ENCODE data around the gene EID1.

Gene EID1

DNA sequence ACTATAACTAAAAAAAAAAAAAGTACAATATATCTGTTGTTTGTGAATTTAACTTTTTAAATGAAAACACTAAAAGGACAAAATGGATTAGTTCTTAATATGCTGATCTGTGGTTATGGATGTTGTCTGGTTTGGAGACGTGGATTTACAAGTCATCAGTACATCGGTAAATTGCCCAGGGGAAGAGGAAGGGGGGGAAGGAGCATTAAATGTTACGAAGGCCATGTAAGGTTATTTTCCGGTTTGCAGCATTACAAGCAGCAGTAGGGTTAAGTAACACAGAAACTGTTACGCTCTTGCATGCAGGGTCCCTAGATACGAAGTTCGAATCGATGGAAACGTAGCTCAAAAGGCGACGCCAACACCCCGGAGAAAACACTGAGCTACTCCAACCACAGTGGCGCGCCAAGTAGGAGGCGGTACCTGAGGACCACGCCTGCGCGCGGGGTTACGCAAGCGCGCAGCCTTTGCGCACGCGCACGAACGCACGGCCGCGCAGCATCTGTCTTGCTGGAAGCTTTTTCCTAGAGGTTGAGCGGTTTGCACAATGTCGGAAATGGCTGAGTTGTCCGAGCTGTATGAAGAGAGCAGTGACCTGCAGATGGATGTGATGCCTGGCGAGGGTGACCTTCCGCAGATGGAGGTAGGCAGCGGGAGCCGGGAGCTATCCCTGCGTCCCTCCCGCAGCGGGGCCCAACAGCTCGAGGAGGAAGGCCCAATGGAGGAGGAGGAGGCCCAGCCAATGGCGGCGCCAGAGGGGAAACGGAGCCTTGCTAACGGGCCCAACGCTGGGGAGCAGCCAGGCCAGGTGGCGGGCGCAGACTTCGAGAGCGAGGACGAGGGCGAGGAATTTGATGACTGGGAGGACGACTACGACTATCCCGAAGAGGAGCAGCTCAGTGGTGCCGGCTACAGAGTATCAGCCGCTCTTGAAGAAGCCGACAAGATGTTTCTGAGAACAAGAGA lies at the start of gene EID1 (continued):
- TF ChIP-seq ZNF366 (tag by site-specific recombination; conservative IDR thresholded peaks at IDR 0.05) (0 out of 2 replicates have a peak, but pooled peaks have one; percentile 26), ZNF2 (tag by site-specific recombination; IDR thresholded peaks at IDR 0.05) (peak; percentile 56), ZFHX2 (tag by site-specific recombination; conservative IDR thresholded peaks at IDR 0.05) (no peak), ZBTB17 (tag by site-specific recombination; IDR thresholded peaks at IDR 0.05) (peak; percentile 85), ZNF354C (tag by site-specific recombination; IDR thresholded peaks at IDR 0.05; ENCODE audit: borderline replicate concordance, low read depth) (no peak), ZNF335 (tag by site-specific recombination; conservative IDR thresholded peaks at IDR 0.05) (peak; percentile 93), ZXDB (tag by site-specific recombination; IDR thresholded peaks at IDR 0.05) (peak; percentile 68), ZNF114 (tag by site-specific recombination; IDR thresholded peaks at IDR 0.05) (no peak), ZBTB44 (tag by site-specific recombination; IDR thresholded peaks at IDR 0.05) (peak; percentile 65; the same call in 1 of the 2 replicates), SP7 (tag by site-specific recombination; IDR thresholded peaks at IDR 0.05) (peak; percentile 55; the same call in 1 of the 2 replicates), ZNF121 (tag by site-specific recombination; IDR thresholded peaks at IDR 0.05) (peak; percentile 68; the same call in 1 of the 2 replicates), ZFP37 (tag by site-specific recombination; IDR thresholded peaks at IDR 0.05) (no peak; the same call in 1 of the 2 replicates), ZFP41 (tag by site-specific recombination; IDR thresholded peaks at IDR 0.05; ENCODE audit: borderline replicate concordance) (no peak), GLI4 (tag by site-specific recombination; IDR thresholded peaks at IDR 0.05) (0 out of 2 replicates have a peak, but pooled peaks have one; percentile 45)

DNA sequence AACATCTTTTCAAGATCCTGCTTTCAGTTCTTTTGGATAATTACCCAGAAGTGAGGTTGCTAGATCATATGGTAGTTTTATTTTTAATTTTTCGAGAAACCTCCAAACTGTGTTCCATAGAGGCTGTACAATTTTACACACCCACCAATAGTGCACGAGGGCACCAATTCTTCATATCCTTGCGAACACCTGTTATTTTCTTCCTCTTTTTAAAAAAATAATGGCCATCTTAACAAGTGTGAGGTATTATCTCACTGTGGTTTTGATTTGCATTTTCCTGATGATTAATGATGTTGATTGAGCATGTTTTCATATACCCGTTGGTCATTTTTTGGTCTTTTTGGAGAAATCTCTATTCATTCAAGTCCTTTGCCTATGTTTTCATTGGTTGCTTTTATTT lies 49.5 kb upstream of the EID1 start:
- TF ChIP-seq, protein P1, sequence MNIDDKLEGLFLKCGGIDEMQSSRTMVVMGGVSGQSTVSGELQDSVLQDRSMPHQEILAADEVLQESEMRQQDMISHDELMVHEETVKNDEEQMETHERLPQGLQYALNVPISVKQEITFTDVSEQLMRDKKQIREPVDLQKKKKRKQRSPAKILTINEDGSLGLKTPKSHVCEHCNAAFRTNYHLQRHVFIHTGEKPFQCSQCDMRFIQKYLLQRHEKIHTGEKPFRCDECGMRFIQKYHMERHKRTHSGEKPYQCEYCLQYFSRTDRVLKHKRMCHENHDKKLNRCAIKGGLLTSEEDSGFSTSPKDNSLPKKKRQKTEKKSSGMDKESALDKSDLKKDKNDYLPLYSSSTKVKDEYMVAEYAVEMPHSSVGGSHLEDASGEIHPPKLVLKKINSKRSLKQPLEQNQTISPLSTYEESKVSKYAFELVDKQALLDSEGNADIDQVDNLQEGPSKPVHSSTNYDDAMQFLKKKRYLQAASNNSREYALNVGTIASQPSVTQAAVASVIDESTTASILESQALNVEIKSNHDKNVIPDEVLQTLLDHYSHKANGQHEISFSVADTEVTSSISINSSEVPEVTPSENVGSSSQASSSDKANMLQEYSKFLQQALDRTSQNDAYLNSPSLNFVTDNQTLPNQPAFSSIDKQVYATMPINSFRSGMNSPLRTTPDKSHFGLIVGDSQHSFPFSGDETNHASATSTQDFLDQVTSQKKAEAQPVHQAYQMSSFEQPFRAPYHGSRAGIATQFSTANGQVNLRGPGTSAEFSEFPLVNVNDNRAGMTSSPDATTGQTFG (tag by site-specific recombination; IDR thresholded peaks at IDR 0.05; ENCODE audit: borderline replicate concordance): no peak
- TF ChIP-seq ZNF843 (tag by site-specific recombination; IDR thresholded peaks at IDR 0.05) (no peak), ZNF521 (tag by site-specific recombination; IDR thresholded peaks at IDR 0.05) (no peak), SP3 (tag by site-specific recombination; IDR thresholded peaks at IDR 0.05) (no peak), BCL11B (tag by site-specific recombination; IDR thresholded peaks at IDR 0.05; ENCODE audit: low read depth) (no peak), ZNF23 (tag by site-specific recombination; IDR thresholded peaks at IDR 0.05; ENCODE audit: borderline replicate concordance) (no peak)
- TF ChIP-seq, protein P2, sequence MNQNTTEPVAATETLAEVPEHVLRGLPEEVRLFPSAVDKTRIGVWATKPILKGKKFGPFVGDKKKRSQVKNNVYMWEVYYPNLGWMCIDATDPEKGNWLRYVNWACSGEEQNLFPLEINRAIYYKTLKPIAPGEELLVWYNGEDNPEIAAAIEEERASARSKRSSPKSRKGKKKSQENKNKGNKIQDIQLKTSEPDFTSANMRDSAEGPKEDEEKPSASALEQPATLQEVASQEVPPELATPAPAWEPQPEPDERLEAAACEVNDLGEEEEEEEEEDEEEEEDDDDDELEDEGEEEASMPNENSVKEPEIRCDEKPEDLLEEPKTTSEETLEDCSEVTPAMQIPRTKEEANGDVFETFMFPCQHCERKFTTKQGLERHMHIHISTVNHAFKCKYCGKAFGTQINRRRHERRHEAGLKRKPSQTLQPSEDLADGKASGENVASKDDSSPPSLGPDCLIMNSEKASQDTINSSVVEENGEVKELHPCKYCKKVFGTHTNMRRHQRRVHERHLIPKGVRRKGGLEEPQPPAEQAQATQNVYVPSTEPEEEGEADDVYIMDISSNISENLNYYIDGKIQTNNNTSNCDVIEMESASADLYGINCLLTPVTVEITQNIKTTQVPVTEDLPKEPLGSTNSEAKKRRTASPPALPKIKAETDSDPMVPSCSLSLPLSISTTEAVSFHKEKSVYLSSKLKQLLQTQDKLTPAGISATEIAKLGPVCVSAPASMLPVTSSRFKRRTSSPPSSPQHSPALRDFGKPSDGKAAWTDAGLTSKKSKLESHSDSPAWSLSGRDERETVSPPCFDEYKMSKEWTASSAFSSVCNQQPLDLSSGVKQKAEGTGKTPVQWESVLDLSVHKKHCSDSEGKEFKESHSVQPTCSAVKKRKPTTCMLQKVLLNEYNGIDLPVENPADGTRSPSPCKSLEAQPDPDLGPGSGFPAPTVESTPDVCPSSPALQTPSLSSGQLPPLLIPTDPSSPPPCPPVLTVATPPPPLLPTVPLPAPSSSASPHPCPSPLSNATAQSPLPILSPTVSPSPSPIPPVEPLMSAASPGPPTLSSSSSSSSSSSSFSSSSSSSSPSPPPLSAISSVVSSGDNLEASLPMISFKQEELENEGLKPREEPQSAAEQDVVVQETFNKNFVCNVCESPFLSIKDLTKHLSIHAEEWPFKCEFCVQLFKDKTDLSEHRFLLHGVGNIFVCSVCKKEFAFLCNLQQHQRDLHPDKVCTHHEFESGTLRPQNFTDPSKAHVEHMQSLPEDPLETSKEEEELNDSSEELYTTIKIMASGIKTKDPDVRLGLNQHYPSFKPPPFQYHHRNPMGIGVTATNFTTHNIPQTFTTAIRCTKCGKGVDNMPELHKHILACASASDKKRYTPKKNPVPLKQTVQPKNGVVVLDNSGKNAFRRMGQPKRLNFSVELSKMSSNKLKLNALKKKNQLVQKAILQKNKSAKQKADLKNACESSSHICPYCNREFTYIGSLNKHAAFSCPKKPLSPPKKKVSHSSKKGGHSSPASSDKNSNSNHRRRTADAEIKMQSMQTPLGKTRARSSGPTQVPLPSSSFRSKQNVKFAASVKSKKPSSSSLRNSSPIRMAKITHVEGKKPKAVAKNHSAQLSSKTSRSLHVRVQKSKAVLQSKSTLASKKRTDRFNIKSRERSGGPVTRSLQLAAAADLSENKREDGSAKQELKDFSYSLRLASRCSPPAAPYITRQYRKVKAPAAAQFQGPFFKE (tag by site-specific recombination; IDR thresholded peaks at IDR 0.05; ENCODE audit: borderline replicate concordance): no peak
- Histone ChIP-seq H3K4me1 (ENCODE audit: control insufficient read depth, insufficient read depth, low read length) (no peaks in the 10 kb centered on the region), H3K4me3 (ENCODE audit: low read depth, low read length) (no peak overlapping the region), H3K27ac (ENCODE audit: extremely low read depth, low read depth, low read length) (no peak overlapping the region), H3K36me3 (ENCODE audit: control insufficient read depth in 2 of 2, insufficient read depth in 1 of 2, low read length in 2 of 2) (no peaks in the 10 kb centered on the region), H3K9me3 (ENCODE audit: control insufficient read depth, insufficient read depth, low read depth, low read length) (no peaks in the 10 kb centered on the region)
- POLR2A ChIA-PET: no interaction called here
- CTCF ChIA-PET: no interaction called here
